Measurements from ENCODE around the gene MLLT6.

- no peak for TF ChIP-seq CTCF (conservative IDR thresholded peaks at IDR 0.05; ENCODE audit: low read length)
- no peak for TF ChIP-seq EZH2phosphoT487 (IDR thresholded peaks at IDR 0.05; ENCODE audit: borderline replicate concordance, low read depth, low read length)
These were observed 31.4 kb upstream of the MLLT6 start for GRCh38 chr17:38673707-38674013.

All from OCI-LY7 (cell line).